ENCODE data around the gene TMEM132C.
A peak's percentile ranks its signal among the peaks of the same experiment; 100 is the strongest.

Gene TMEM132C

DNA sequence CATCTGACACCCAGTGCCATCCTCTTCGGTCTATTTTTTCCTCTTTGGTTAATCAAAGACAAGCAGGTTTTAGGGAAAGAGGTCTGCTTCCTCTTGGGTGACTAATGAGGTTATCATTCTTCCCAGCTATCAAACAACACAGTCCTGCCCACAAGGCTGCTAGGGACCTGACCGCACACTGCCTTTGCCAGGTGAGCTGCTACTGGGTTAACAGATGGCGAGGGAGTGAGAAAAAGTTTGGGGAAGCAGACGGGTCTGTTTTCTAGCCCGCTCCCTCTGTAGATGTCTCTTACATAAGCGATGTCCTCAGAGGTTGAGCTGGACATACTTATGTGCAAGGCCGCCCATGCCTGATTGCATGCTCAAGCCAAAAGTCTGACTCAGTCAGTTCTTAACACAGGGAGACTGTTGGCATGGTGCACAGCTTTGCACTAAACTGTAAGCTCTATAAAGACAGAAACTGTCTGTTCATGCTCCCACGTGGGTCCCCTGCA, 462.7 kb downstream of the TMEM132C start:
- DNase-seq, result no peak

- DNase-seq, result no peak
Observed at GRCh38 chr12:128734371-128734770, 467.4 kb downstream of the TMEM132C start.

GRCh38 chr12:128737292-128737966, 470.5 kb downstream of the TMEM132C start:
- no peak for DNase-seq

- no peak for DNase-seq
Observed at GRCh38 chr12:128743916-128744315, 476.9 kb downstream of the TMEM132C start.

GRCh38 chr12:128745772-128746689, 479.1 kb downstream of the TMEM132C start:
- DNase-seq, result no peak

GRCh38 chr12:128747441-128747840, 480.5 kb downstream of the TMEM132C start:
- DNase-seq, result no peak

DNA sequence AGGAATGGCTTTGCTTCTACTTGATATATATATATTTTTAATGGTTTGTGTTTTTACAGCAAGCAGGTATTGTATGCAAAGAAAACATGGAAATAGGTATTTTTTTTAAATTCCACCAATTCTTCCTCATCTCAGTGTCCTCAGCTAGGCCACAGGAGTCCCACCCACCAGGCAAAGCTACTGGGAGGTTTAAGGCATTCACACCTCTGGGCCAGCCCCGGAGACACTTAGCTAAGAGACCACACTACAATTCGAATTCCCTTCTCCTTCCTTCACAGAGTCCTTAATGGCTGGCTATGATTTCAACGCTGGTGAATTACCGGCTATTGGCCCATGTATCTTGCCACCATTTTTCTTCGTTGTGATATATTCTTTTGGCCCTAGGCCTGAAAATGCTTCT, 485.4 kb downstream of the TMEM132C start:
- no peak for DNase-seq

DNA sequence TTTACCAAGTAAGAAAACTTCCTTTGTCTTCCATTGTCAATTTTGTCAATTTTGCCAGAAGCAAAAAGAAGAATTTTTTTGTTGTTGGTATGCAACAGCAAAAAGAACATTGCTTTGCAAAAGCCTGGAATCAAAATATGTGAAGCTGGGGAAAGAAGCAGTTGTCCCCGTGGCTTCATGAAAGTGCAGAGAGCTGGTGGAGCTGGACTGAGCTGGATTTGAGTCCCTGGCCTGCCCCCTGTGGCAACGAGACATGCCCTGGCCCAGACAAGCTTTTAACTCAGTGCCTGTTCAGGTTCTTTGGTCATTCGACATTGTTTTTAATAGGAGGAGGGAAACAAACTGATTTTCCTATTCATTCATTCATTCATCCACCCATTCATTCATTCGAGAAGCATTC, 486.5 kb downstream of the TMEM132C start:
- DNase-seq, result no peak

DNA sequence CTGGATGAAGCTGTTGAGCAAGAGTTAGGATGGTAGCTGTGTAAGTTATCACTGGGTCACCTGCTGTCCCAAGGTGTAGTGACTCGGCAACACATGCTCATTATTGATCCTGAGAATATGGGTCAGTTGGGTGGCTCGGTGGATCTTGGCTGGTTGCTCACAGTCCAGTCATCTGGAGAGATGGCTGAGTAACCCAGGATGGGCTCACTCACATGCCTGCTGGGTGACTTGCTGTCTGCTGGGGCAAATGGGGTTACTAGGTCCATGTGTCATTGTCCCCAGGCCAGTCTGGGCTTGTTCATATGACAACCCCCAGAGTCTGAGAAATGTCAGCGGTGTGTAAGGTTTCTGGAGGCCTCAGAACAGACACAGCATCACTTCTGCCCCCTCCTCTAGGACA, 487.3 kb downstream of the TMEM132C start:
- peak; percentile 16 for DNase-seq

DNA sequence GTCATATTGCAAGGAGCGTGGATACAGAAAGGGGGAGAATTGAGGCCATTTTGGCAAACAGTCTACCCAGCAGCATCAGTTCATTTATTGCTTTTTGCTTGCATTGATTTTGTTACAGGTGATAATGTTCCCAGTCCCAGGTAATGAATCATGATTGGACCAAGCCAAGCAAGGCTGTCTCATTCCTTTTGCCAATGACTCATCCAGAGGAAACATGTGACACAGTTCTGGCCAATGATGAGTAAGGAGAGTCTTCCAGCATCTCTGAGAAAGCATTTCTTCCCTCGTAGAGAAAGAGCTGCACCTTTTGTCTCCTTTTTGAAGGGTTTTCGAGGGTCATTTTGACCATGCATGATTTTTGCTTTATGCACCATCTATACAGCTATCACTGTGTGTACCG, 488.6 kb downstream of the TMEM132C start:
- no peak for DNase-seq
